GM10266 (cell line): Measurements from ENCODE around the gene STARD13.

Experiments used
- DNase-seq: peaks from one replicate; pipeline ENCODE4 v3.0.0; 2012; ENCODE audit errors: extremely low spot score
- TF ChIP-seq, protein P1 (sequence below): IDR thresholded peaks from 2 replicates; pipeline ENCODE4 v1.5.1; 2012; ENCODE audit warnings: mild to moderate bottlenecking, low read depth; ENCODE audit not compliant: control insufficient read depth, insufficient read depth; ENCODE audit errors: missing control alignments

The STARD13 gene

DNA sequence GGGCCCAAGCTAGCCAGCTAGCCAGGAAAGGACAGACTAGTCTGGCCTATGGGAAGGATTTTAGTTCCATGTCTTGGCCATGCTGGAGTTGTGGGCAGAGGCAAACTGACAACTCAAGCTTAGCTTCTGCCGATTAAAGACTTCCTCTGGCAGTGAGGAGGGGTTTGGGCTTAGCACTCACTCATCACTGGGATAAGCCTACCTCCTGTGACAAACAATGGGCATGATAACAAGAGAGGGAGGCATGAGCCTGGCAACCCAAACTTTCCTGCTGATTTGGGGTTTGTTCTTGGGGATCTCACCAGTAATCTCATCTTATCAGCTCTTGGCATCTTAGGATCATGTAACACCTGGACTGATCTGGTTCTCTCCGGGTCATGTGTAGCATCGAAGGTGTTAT, 185.7 kb downstream of the STARD13 start:
- DNase-seq = no peak
- TF ChIP-seq, protein P1, sequence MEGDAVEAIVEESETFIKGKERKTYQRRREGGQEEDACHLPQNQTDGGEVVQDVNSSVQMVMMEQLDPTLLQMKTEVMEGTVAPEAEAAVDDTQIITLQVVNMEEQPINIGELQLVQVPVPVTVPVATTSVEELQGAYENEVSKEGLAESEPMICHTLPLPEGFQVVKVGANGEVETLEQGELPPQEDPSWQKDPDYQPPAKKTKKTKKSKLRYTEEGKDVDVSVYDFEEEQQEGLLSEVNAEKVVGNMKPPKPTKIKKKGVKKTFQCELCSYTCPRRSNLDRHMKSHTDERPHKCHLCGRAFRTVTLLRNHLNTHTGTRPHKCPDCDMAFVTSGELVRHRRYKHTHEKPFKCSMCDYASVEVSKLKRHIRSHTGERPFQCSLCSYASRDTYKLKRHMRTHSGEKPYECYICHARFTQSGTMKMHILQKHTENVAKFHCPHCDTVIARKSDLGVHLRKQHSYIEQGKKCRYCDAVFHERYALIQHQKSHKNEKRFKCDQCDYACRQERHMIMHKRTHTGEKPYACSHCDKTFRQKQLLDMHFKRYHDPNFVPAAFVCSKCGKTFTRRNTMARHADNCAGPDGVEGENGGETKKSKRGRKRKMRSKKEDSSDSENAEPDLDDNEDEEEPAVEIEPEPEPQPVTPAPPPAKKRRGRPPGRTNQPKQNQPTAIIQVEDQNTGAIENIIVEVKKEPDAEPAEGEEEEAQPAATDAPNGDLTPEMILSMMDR = no peak

DNA sequence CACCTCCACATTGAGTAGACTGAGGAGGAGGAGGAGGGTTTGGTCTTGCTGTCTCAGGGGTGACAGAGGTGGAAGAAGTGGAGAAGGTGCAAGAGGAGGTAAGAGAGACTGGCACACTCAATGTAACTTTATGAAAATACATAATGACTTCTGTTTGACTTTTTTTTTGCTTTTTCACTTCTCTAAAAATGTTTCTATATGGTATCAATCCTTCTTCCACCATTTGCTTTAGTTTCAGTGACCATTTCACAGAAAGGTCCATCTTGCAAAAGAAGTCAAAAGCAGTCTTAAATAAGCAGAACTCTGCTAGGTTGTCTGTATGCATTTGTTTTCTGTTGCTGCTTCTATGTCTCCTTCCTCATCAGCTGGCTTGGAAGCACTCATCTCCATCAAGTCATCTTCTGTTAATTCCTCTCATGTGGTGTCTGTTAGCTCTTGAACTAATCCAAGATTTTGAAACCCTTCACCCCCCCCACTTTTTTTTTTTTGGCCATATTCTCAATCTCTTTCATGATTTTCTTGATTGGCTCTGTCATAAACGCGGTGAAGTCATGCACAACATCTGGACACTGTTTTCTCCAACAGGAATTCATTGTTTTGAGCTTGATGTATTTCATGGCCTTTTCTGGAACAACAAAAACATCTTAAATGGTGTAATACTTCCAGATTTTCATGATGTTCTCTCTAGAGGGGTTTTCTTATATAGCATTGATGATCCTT, 188.5 kb downstream of the STARD13 start:
- no peak for DNase-seq
- TF ChIP-seq, protein P1 = no peak

DNA sequence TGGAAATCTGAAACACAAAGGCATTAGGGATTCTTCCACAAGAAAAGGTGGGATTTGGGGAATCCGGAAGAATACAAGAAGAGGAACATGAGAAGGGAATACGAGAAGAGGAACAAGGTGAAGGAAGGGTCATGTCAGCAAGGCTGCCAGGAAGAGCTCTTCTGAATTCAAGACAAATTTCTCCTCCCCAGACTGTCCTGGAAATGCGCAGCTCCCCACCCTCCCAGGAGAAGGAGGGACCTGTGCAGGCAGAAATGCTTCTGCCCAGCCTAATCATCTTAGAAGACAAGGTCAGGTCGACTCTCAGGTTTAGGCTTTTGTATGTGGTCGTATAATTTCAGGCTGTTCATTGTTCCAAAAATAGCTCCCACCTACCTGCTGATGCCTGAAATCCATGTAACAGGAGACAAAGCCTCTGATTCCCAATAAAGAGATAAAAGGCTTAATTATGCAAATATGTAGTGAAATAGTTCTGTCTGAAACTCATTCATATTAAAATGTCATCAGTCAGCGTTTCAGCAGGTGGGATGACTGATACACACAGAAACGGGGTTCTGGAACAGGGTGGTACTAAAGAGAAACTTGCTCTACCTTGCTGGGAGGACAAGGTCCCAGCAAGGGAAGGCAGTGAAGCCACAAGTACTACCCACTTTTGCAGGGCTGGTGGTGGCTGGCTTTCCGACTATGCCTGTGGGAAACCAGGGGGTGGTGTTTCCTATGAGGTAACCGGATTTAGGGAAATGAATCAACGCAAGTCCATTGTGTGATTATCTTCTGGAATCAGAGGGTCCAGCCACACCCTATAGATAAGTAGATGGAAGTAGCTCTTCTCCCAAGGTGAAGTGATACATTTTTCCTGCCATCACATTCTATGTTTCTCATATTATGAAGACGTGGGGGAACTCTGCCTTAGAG, 193.2 kb downstream of the STARD13 start:
- TF ChIP-seq, protein P1 = no peak
- no peak for DNase-seq

DNA sequence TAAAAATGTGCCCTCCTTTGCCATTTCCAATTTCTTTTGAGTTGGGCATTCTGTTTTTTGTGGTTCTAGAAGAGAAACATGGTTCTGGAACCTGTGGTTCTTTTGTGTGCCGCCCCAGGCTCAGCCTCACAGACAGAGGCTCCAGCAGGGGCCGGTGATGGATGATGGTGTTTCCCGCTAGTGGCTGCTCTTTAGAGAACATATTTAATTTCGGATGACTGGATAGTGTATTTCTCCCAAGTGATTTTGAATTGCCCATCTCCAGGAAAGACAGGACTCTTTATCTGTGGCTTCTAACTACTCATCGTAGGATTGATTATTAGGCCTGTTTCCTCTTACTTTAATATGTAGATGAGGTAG, 194.2 kb downstream of the STARD13 start:
- TF ChIP-seq, protein P1 = no peak
- no peak for DNase-seq

DNA sequence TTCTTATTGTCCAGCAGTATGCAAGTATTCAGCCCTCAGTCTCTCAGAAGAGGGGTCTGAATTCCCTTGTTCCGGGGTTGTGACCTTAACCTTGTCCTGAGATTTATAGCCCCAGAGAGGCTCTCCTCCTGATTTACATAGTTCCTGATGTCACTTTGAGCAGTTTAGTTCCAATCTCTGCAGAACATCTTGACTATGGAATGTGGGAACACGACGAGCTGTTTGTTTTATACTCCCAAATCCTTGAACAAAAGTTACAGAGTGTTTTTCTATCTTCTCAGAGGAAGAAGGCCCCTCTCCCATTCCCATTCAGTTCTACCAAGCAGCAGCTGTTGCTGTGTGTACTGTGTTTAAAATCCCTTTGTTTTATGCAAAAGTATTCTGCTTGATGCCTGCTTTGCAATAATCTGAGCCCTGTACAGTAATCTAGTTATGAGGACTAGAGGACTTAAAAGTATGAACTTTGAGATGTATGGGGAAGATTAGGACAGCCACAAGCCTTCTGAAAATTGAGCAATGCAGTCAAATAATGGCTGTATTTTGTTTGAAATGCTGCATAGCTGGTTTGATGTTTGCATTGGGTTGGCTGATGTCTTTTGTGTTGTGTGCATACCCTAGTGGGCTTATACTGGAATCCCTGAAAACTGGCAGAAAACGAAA, 194.7 kb downstream of the STARD13 start:
- DNase-seq = no peak
- TF ChIP-seq, protein P1 = no peak

DNA sequence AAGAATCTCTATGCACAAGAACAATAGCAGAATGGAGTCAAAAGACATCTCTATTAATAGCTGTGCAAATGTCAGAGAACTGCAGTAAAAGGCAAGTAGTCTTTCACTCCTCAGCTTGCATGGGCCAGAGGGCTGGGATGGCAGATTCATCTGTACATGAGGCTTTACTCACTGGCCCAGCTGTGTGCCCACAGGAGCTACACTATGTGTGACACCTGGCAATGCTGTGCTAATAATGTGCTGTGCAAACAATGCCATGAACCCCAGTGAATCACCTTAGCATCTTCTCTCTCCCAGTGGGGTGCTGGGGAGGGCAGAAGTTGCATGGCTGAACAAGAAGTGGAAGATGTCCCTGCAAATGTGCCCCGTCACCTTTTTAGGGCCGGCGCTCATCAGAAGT, 196.2 kb downstream of the STARD13 start:
- no peak for DNase-seq
- TF ChIP-seq, protein P1 = no peak
